Activated naive CD8-positive, alpha-beta T cell treated with anti-CD3 and anti-CD28 coated beads, Interleukin-2, amount 50 U/mL, for 24 hours (primary cell): ENCODE measurements around the gene PDZRN4.

Experiments
- ATAC-seq: fragments of 150-1000 bp; cut with Tn5 transposase; one replicate; pipeline ENCODE4 v1.10.0; 2021
- DNase-seq: peaks from one replicate; pipeline ENCODE4 v3.0.0; 2021
- H3K27ac Mint-ChIP-seq: one replicate; pipeline ENCODE4 v1.8.0; 2021; ENCODE audit warnings: mild to moderate bottlenecking, mixed read lengths
- H3K27me3 Mint-ChIP-seq: one replicate; pipeline ENCODE4 v1.8.0; 2021; ENCODE audit warnings: mixed read lengths
- H3K36me3 Mint-ChIP-seq: one replicate; pipeline ENCODE4 v1.8.0; 2021; ENCODE audit warnings: low read depth, mixed read lengths
- H3K4me1 Mint-ChIP-seq: one replicate; pipeline ENCODE4 v1.8.0; 2021; ENCODE audit warnings: mixed read lengths
- H3K4me3 Mint-ChIP-seq: one replicate; pipeline ENCODE4 v1.8.0; 2021; ENCODE audit warnings: mild to moderate bottlenecking, moderate library complexity, mixed read lengths
- H3K9me3 Mint-ChIP-seq: one replicate; pipeline ENCODE4 v1.8.0; 2021; ENCODE audit warnings: mixed read lengths

PDZRN4 gene

GRCh38 chr12:41193311-41193710 is 5.2 kb downstream of the PDZRN4 start:
- Mint-ChIP-seq H3K9me3 (no peaks in the 10 kb centered on the region), H3K27ac (no peak overlapping the region), H3K27me3 (peaks cover 27% of the 10 kb centered on the region), H3K36me3 (no peaks in the 10 kb centered on the region), H3K4me3 (no peak overlapping the region), H3K4me1 (peaks cover 5% of the 10 kb centered on the region)
- no peak for ATAC-seq
- no peak for DNase-seq

GRCh38 chr12:41202051-41202450 is 13.9 kb downstream of the PDZRN4 start:
- H3K9me3 Mint-ChIP-seq = no peaks in the 10 kb centered on the region
- H3K27ac Mint-ChIP-seq = no peak overlapping the region
- no peaks in the 10 kb centered on the region for H3K36me3 Mint-ChIP-seq
- DNase-seq = no peak
- no peak overlapping the region for H3K4me3 Mint-ChIP-seq
- no peak for ATAC-seq
- no peaks in the 10 kb centered on the region for H3K4me1 Mint-ChIP-seq
- H3K27me3 Mint-ChIP-seq = peaks cover 2% of the 10 kb centered on the region

- H3K4me3 Mint-ChIP-seq = no peak overlapping the region
- ATAC-seq (no peak), DNase-seq (no peak)
- H3K9me3 Mint-ChIP-seq = no peaks in the 10 kb centered on the region
- H3K36me3 Mint-ChIP-seq = no peaks in the 10 kb centered on the region
- H3K27me3 Mint-ChIP-seq = no peaks in the 10 kb centered on the region
- H3K27ac Mint-ChIP-seq = no peak overlapping the region
- H3K4me1 Mint-ChIP-seq = no peaks in the 10 kb centered on the region
These were observed 17.1 kb downstream of the PDZRN4 start for GRCh38 chr12:41205070-41205709.

GRCh38 chr12:41206298-41206697 is 18.2 kb downstream of the PDZRN4 start:
- H3K36me3 Mint-ChIP-seq = no peaks in the 10 kb centered on the region
- no peaks in the 10 kb centered on the region for H3K4me1 Mint-ChIP-seq
- H3K27me3 Mint-ChIP-seq = no peaks in the 10 kb centered on the region
- DNase-seq = no peak
- H3K27ac Mint-ChIP-seq = no peak overlapping the region
- no peak overlapping the region for H3K4me3 Mint-ChIP-seq
- ATAC-seq = no peak
- H3K9me3 Mint-ChIP-seq = no peaks in the 10 kb centered on the region

GRCh38 chr12:41211448-41211847 is 23.3 kb downstream of the PDZRN4 start:
- H3K4me1 Mint-ChIP-seq = no peaks in the 10 kb centered on the region
- H3K27me3 Mint-ChIP-seq = no peaks in the 10 kb centered on the region
- no peaks in the 10 kb centered on the region for H3K9me3 Mint-ChIP-seq
- ATAC-seq = no peak
- H3K4me3 Mint-ChIP-seq = no peak overlapping the region
- H3K36me3 Mint-ChIP-seq = no peaks in the 10 kb centered on the region
- DNase-seq = no peak
- H3K27ac Mint-ChIP-seq = no peak overlapping the region

- ATAC-seq (no peak), DNase-seq (no peak)
- no peaks in the 10 kb centered on the region for H3K36me3 Mint-ChIP-seq
- no peaks in the 10 kb centered on the region for H3K9me3 Mint-ChIP-seq
- no peak overlapping the region for H3K27ac Mint-ChIP-seq
- no peak overlapping the region for H3K4me3 Mint-ChIP-seq
- no peaks in the 10 kb centered on the region for H3K4me1 Mint-ChIP-seq
- H3K27me3 Mint-ChIP-seq = no peaks in the 10 kb centered on the region
These were observed 24.5 kb downstream of the PDZRN4 start for GRCh38 chr12:41212625-41213024.

GRCh38 chr12:41213107-41213506 is 25.0 kb downstream of the PDZRN4 start:
- DNase-seq (no peak), ATAC-seq (no peak)
- no peaks in the 10 kb centered on the region for H3K27me3 Mint-ChIP-seq
- H3K4me3 Mint-ChIP-seq = no peak overlapping the region
- no peaks in the 10 kb centered on the region for H3K4me1 Mint-ChIP-seq
- no peaks in the 10 kb centered on the region for H3K36me3 Mint-ChIP-seq
- H3K9me3 Mint-ChIP-seq = no peaks in the 10 kb centered on the region
- H3K27ac Mint-ChIP-seq = no peak overlapping the region

- Mint-ChIP-seq H3K27ac (no peak overlapping the region), H3K36me3 (no peaks in the 10 kb centered on the region), H3K4me3 (no peak overlapping the region), H3K27me3 (no peaks in the 10 kb centered on the region), H3K4me1 (no peaks in the 10 kb centered on the region), H3K9me3 (no peaks in the 10 kb centered on the region)
- no peak for ATAC-seq
- DNase-seq = no peak
These were observed 25.5 kb downstream of the PDZRN4 start for GRCh38 chr12:41213648-41214047.

- DNase-seq (no peak), ATAC-seq (no peak)
- Mint-ChIP-seq H3K36me3 (no peaks in the 10 kb centered on the region), H3K4me1 (no peaks in the 10 kb centered on the region), H3K27me3 (no peaks in the 10 kb centered on the region), H3K27ac (no peak overlapping the region), H3K9me3 (no peaks in the 10 kb centered on the region), H3K4me3 (no peak overlapping the region)
These were observed 29.6 kb downstream of the PDZRN4 start for GRCh38 chr12:41217727-41218126.

GRCh38 chr12:41220931-41221330 is 32.8 kb downstream of the PDZRN4 start:
- Mint-ChIP-seq H3K36me3 (no peaks in the 10 kb centered on the region), H3K9me3 (no peaks in the 10 kb centered on the region), H3K4me1 (no peaks in the 10 kb centered on the region), H3K4me3 (no peak overlapping the region), H3K27me3 (peaks cover 2% of the 10 kb centered on the region), H3K27ac (no peak overlapping the region)
- DNase-seq (no peak), ATAC-seq (no peak)

- Mint-ChIP-seq H3K4me1 (no peaks in the 10 kb centered on the region), H3K27ac (no peak overlapping the region), H3K36me3 (no peaks in the 10 kb centered on the region), H3K9me3 (no peaks in the 10 kb centered on the region), H3K4me3 (no peak overlapping the region), H3K27me3 (peaks cover 4% of the 10 kb centered on the region)
- no peak for ATAC-seq
- DNase-seq = no peak
These were observed 33.4 kb downstream of the PDZRN4 start for GRCh38 chr12:41221491-41221890.

GRCh38 chr12:41223600-41223999 is 35.5 kb downstream of the PDZRN4 start:
- no peaks in the 10 kb centered on the region for H3K36me3 Mint-ChIP-seq
- no peak overlapping the region for H3K27ac Mint-ChIP-seq
- H3K27me3 Mint-ChIP-seq = peaks cover 4% of the 10 kb centered on the region
- peaks cover 2% of the 10 kb centered on the region for H3K4me1 Mint-ChIP-seq
- DNase-seq = no peak
- H3K9me3 Mint-ChIP-seq = no peaks in the 10 kb centered on the region
- no peak for ATAC-seq
- H3K4me3 Mint-ChIP-seq = no peak overlapping the region

- DNase-seq = no peak
- no peaks in the 10 kb centered on the region for H3K9me3 Mint-ChIP-seq
These were observed 35.9 kb downstream of the PDZRN4 start for GRCh38 chr12:41224066-41224465.

GRCh38 chr12:41225179-41225578 is 37.1 kb downstream of the PDZRN4 start:
- ATAC-seq = no peak
- H3K4me1 Mint-ChIP-seq = peaks cover 2% of the 10 kb centered on the region
- H3K9me3 Mint-ChIP-seq = no peaks in the 10 kb centered on the region
- no peak overlapping the region for H3K4me3 Mint-ChIP-seq
- peaks cover 4% of the 10 kb centered on the region for H3K27me3 Mint-ChIP-seq
- H3K36me3 Mint-ChIP-seq = no peaks in the 10 kb centered on the region
- no peak for DNase-seq
- H3K27ac Mint-ChIP-seq = no peak overlapping the region

More at GRCh38 chr12:41224066-41224465, 35.9 kb downstream of the PDZRN4 start:
- Mint-ChIP-seq H3K4me3 (no peak overlapping the region), H3K27ac (no peak overlapping the region), H3K4me1 (peaks cover 2% of the 10 kb centered on the region), H3K36me3 (no peaks in the 10 kb centered on the region), H3K27me3 (peaks cover 4% of the 10 kb centered on the region)
- ATAC-seq = no peak

GRCh38 chr12:41228066-41228820 is 40.1 kb downstream of the PDZRN4 start:
- Mint-ChIP-seq H3K4me1 (peaks cover 2% of the 10 kb centered on the region), H3K27ac (no peak overlapping the region), H3K4me3 (no peak overlapping the region), H3K36me3 (no peaks in the 10 kb centered on the region), H3K27me3 (peaks cover 4% of the 10 kb centered on the region), H3K9me3 (no peaks in the 10 kb centered on the region)
- no peak for ATAC-seq
- no peak for DNase-seq
